Measurements from ENCODE around the gene WNT10A. TPM values are rescaled to one million over a fixed set of nuclear protein-coding genes. Genes with fewer than 3 reads are reported as not detected.

Gene WNT10A
- total RNA-seq, 1 donor from 2014 or later: 2.5 TPM

GRCh38 chr2:218880859-218881594 lies 375 bp downstream of the WNT10A start:
- no peak for FAIRE-seq
- H3K27ac ChIP-seq (ENCODE audit: low read depth, low read length): no peak overlapping the region
- no peak overlapping the region for H3K4me2 ChIP-seq (ENCODE audit: low read length)
- Mint-ChIP-seq H3K36me3 (ENCODE audit: low read depth, unreplicated experiment) (no peaks in the 10 kb centered on the region), H3K27ac (ENCODE audit: unreplicated experiment) (no peak overlapping the region), H3K9me3 (ENCODE audit: unreplicated experiment) (peaks cover 3% of the 10 kb centered on the region), H3K4me3 (ENCODE audit: unreplicated experiment) (no peak overlapping the region), H3K4me1 (ENCODE audit: low read depth, unreplicated experiment) (peaks cover 30% of the 10 kb centered on the region), H3K27me3 (ENCODE audit: low read depth, unreplicated experiment) (peaks cover 75% of the 10 kb centered on the region)
- H3K36me3 ChIP-seq (ENCODE audit: insufficient read depth, low read length): no peaks in the 10 kb centered on the region
- no peaks in the 10 kb centered on the region for H3K79me2 ChIP-seq (ENCODE audit: insufficient read depth, low read length)
- peaks cover 6% of the 10 kb centered on the region for H4K20me1 ChIP-seq (ENCODE audit: insufficient read depth, low read length)
- DNase-seq (ENCODE audit: low read depth): no peak
- H3K27me3 ChIP-seq (ENCODE audit: insufficient read depth, low read length): peaks cover 83% of the 10 kb centered on the region
- no peak overlapping the region for H3K4me3 ChIP-seq (ENCODE audit: insufficient read depth, low read depth, low read length)
- no peak overlapping the region for H2AFZ ChIP-seq (ENCODE audit: low read depth, low read length)
- peak; percentile 61 for TF ChIP-seq EZH2 (IDR thresholded peaks at IDR 0.05; ENCODE audit: insufficient read depth, low read length)
- TF ChIP-seq CTCF (IDR thresholded peaks at IDR 0.05; ENCODE audit: insufficient read depth, low read depth, low read length): no peak
- H3K9ac ChIP-seq (ENCODE audit: low read length): no peak overlapping the region
- H3K9me3 ChIP-seq (ENCODE audit: insufficient read depth, low read depth, low read length): peaks cover 4% of the 10 kb centered on the region
- no peaks in the 10 kb centered on the region for H3K4me1 ChIP-seq (ENCODE audit: insufficient read depth, low read length)

GRCh38 chr2:218881744-218882460 lies 1.2 kb downstream of the WNT10A start:
- H3K4me1 Mint-ChIP-seq (ENCODE audit: low read depth, unreplicated experiment): peaks cover 32% of the 10 kb centered on the region
- Histone ChIP-seq H3K4me3 (ENCODE audit: insufficient read depth, low read depth, low read length) (no peak overlapping the region), H3K79me2 (ENCODE audit: insufficient read depth, low read length) (no peaks in the 10 kb centered on the region), H3K9ac (ENCODE audit: low read length) (no peak overlapping the region), H4K20me1 (ENCODE audit: insufficient read depth, low read length) (peaks cover 4% of the 10 kb centered on the region), H3K27me3 (ENCODE audit: insufficient read depth, low read length) (peaks cover 80% of the 10 kb centered on the region), H3K9me3 (ENCODE audit: insufficient read depth, low read depth, low read length) (peaks cover 4% of the 10 kb centered on the region), H3K4me1 (ENCODE audit: insufficient read depth, low read length) (no peaks in the 10 kb centered on the region), H3K4me2 (ENCODE audit: low read length) (no peak overlapping the region), H2AFZ (ENCODE audit: low read depth, low read length) (no peak overlapping the region), H3K27ac (ENCODE audit: low read depth, low read length) (no peak overlapping the region), H3K36me3 (ENCODE audit: insufficient read depth, low read length) (no peaks in the 10 kb centered on the region)
- peaks cover 74% of the 10 kb centered on the region for H3K27me3 Mint-ChIP-seq (ENCODE audit: low read depth, unreplicated experiment)
- H3K4me3 Mint-ChIP-seq (ENCODE audit: unreplicated experiment): no peak overlapping the region
- no peak for TF ChIP-seq EZH2 (IDR thresholded peaks at IDR 0.05; ENCODE audit: insufficient read depth, low read length)
- TF ChIP-seq CTCF (IDR thresholded peaks at IDR 0.05; ENCODE audit: insufficient read depth, low read depth, low read length): no peak
- no peaks in the 10 kb centered on the region for H3K36me3 Mint-ChIP-seq (ENCODE audit: low read depth, unreplicated experiment)
- FAIRE-seq: no peak
- H3K27ac Mint-ChIP-seq (ENCODE audit: unreplicated experiment): peak overlapping the region; percentile 0
- peaks cover 3% of the 10 kb centered on the region for H3K9me3 Mint-ChIP-seq (ENCODE audit: unreplicated experiment)
- no peak for DNase-seq (ENCODE audit: low read depth)

GRCh38 chr2:218882461-218882816 lies 1.8 kb downstream of the WNT10A start:
- Histone ChIP-seq H3K27ac (ENCODE audit: low read depth, low read length) (no peak overlapping the region), H2AFZ (ENCODE audit: low read depth, low read length) (no peak overlapping the region), H3K4me1 (ENCODE audit: insufficient read depth, low read length) (no peaks in the 10 kb centered on the region), H3K27me3 (ENCODE audit: insufficient read depth, low read length) (peaks cover 80% of the 10 kb centered on the region), H3K4me2 (ENCODE audit: low read length) (no peak overlapping the region), H3K36me3 (ENCODE audit: insufficient read depth, low read length) (no peaks in the 10 kb centered on the region), H3K9me3 (ENCODE audit: insufficient read depth, low read depth, low read length) (peaks cover 4% of the 10 kb centered on the region), H3K4me3 (ENCODE audit: insufficient read depth, low read depth, low read length) (no peak overlapping the region), H3K79me2 (ENCODE audit: insufficient read depth, low read length) (no peaks in the 10 kb centered on the region), H4K20me1 (ENCODE audit: insufficient read depth, low read length) (peaks cover 3% of the 10 kb centered on the region), H3K9ac (ENCODE audit: low read length) (no peak overlapping the region)
- no peak for DNase-seq (ENCODE audit: low read depth)
- H3K4me1 Mint-ChIP-seq (ENCODE audit: low read depth, unreplicated experiment): peaks cover 35% of the 10 kb centered on the region
- H3K9me3 Mint-ChIP-seq (ENCODE audit: unreplicated experiment): peaks cover 3% of the 10 kb centered on the region
- TF ChIP-seq EZH2 (IDR thresholded peaks at IDR 0.05; ENCODE audit: insufficient read depth, low read length) (no peak), CTCF (IDR thresholded peaks at IDR 0.05; ENCODE audit: insufficient read depth, low read depth, low read length) (no peak)
- no peak for FAIRE-seq
- H3K27me3 Mint-ChIP-seq (ENCODE audit: low read depth, unreplicated experiment): peaks cover 74% of the 10 kb centered on the region
- H3K36me3 Mint-ChIP-seq (ENCODE audit: low read depth, unreplicated experiment): no peaks in the 10 kb centered on the region
- no peak overlapping the region for H3K27ac Mint-ChIP-seq (ENCODE audit: unreplicated experiment)
- H3K4me3 Mint-ChIP-seq (ENCODE audit: unreplicated experiment): no peak overlapping the region
